ENCODE measurements around the gene APBB1IP.
"Not testable (repeated sequence)": the region's sequence is repeated elsewhere in the genome, so short reads cannot be mapped to it uniquely, and the experiment has no call there.

The APBB1IP gene

DNA sequence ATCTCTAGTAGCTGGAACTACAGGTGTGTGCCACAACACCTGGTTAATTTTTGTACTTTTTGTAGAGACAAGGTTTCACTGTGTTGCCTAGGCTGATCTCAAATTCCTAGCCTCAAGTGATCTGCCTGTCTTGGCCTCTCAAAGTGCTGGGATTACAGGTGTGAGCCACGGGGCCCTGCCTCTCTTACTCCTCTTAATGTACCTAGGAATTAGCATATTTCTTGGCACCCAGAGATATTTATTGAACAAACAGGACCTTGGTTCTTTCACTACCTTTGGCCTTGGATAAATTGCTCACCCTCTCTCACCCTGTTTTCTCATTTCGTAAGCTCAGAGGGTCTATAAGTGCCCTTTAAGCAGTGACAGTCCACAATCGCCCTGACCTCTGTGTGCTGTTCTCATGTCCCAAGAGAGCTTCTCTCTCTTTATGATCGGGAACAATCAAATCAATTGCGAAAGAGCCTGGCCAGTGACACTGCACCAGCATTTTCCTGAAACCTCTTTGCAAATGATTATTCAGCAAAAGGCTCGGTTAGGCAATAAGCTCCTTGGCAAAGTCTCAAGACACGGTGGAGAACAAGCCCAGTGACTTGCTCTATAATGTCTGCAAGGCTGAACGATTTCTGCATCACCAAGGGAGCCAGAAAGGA is 117.7 kb downstream of the APBB1IP start:
- DNase-seq (ENCODE audit: low read depth in 1 of 2, low spot score in 1 of 2), result no peak

- DNase-seq (ENCODE audit: low read depth in 1 of 2, low spot score in 1 of 2), result no peak
These were observed 118.9 kb downstream of the APBB1IP start for GRCh38 chr10:26556748-26557640.

DNA sequence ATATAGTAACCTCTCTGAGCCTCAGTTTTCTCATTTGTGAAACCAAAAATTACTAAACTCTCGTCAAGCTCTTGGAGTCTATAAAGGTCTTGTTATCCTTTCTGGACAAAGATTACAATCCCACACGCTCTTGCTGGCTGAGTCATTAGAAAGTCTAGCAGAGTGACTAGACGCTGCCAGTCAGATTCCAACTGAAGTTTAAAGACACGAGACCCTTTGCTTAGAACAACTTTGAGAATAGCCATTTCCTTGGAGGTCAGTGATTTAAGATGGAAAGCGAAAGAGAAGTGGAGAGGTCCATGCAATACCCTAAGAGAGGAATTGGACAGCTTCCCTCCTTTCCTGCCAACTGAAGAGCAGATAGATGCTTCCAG is 119.5 kb downstream of the APBB1IP start:
- no peak for DNase-seq (ENCODE audit: low read depth in 1 of 2, low spot score in 1 of 2)

- DNase-seq (ENCODE audit: low read depth in 1 of 2, low spot score in 1 of 2), result no peak
These were observed 128.6 kb downstream of the APBB1IP start for GRCh38 chr10:26566525-26567350.

DNA sequence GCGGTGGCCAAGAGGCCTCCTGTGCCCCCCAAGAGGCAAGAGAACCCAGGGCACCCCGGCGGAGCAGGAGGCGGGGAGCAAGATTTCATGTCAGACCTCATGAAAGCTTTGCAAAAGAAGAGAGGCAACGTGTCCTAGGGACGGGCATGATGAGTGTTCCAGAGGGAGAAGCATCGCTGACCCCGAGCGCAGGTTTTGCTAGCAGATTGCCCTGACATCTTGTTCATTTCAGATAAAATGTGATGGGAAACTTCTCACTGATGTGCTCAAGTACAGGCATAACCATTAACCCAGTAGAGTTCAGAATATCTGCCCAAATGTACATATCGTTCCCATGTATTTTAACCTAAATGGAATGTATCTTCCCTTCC is 129.2 kb downstream of the APBB1IP start:
- DNase-seq (ENCODE audit: low read depth in 1 of 2, low spot score in 1 of 2), result no peak

DNA sequence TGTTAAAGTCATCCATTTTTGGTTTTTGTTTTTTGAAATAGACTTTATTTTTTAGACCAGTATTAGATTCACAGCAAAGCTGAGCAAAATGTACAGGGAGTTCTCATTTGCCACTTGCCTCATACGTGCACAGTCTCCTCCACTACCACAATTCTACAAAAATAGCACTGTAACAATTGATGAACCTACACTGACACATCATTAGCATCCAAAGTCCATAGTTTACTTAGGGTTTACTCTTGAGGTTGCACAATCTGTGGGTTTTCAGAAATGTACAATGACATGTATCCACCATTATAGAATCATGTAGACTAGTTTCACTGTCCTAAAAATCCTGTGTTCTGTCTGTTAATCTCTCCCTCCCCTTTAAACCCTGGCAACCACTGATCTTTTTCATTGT is 133.5 kb downstream of the APBB1IP start:
- no peak for DNase-seq (ENCODE audit: low read depth in 1 of 2, low spot score in 1 of 2)

- DNase-seq (ENCODE audit: low read depth in 1 of 2, low spot score in 1 of 2), result no peak
These were observed 135.5 kb downstream of the APBB1IP start for GRCh38 chr10:26573674-26574073.

GRCh38 chr10:26574783-26575182 is 136.6 kb downstream of the APBB1IP start:
- no peak for DNase-seq (ENCODE audit: low read depth in 1 of 2, low spot score in 1 of 2)

DNA sequence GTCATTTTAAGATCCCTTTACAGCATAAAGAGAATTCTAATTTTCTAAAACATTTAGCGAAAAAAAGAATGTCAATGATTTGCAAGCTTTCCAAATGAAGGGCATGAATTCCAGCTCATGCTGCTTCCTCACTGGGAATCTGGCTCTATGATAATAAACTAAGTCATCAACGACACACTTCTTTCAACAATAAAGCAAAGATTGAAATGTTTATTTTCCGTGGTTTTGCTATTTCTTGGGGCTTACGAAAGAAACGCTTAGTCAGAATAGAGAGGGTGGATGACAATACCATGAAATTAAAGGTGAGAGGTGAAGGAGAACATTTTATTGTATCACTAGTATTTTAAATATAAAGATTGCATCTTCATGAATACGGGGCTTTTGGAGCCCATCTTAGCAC is 140.2 kb downstream of the APBB1IP start:
- not testable (repeated sequence) for DNase-seq (ENCODE audit: low read depth in 1 of 2, low spot score in 1 of 2)

- no peak for DNase-seq (ENCODE audit: low read depth in 1 of 2, low spot score in 1 of 2)
These were observed 141.3 kb downstream of the APBB1IP start for GRCh38 chr10:26579256-26580063.

GRCh38 chr10:26586211-26586610 is 148.1 kb downstream of the APBB1IP start:
- DNase-seq (ENCODE audit: low read depth in 1 of 2, low spot score in 1 of 2), result no peak

- DNase-seq (ENCODE audit: low read depth in 1 of 2, low spot score in 1 of 2), result no peak
These were observed 150.5 kb downstream of the APBB1IP start for GRCh38 chr10:26588611-26589010.

- not testable (repeated sequence) for DNase-seq (ENCODE audit: low read depth in 1 of 2, low spot score in 1 of 2)
These were observed 151.7 kb downstream of the APBB1IP start for GRCh38 chr10:26589813-26590212.

DNA sequence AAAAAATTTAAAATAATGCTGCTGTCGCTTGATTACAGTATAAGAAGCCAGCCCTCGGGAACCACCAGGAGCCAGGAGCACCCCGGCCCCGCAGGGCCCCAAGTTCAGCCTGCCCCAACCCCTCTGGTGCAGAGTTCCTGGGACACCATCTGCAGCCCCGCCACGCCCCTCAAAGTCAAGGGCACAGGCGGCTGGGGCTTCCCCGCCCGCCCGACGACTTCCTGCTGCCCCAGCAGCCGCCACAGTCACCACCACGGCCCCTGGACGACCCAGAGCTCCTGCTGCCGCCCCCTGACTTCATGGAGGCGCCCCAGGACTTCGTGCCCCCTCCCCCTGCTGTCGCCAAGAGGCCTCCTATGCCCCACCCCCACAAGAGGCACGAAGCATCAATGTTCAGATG is 155.8 kb downstream of the APBB1IP start:
- no peak for DNase-seq (ENCODE audit: low read depth in 1 of 2, low spot score in 1 of 2)

DNA sequence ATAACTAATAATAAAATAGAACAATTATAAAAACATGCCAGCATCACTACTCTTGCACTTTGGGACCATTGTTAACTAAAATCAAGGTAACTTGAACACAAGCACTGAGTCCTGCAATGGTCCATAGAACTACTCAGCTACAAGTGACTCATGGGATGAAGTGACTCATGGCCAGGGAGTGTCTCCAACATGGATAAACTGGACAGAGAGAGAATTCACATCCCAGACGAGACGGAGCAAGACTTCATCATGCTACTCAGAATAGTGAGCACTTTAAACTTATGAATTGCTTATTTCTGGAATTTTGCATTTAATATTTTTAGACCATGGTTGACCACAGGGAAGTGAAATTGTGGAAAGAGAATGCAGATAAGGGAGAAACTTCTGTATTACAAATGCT is 165.1 kb downstream of the APBB1IP start:
- not testable (repeated sequence) for DNase-seq (ENCODE audit: low read depth in 1 of 2, low spot score in 1 of 2)

GRCh38 chr10:26604320-26605093 is 166.4 kb downstream of the APBB1IP start:
- not testable (repeated sequence) for DNase-seq (ENCODE audit: low read depth in 1 of 2, low spot score in 1 of 2)

GRCh38 chr10:26606389-26606877 is 168.3 kb downstream of the APBB1IP start:
- DNase-seq (ENCODE audit: low read depth in 1 of 2, low spot score in 1 of 2), result not testable (repeated sequence)

DNA sequence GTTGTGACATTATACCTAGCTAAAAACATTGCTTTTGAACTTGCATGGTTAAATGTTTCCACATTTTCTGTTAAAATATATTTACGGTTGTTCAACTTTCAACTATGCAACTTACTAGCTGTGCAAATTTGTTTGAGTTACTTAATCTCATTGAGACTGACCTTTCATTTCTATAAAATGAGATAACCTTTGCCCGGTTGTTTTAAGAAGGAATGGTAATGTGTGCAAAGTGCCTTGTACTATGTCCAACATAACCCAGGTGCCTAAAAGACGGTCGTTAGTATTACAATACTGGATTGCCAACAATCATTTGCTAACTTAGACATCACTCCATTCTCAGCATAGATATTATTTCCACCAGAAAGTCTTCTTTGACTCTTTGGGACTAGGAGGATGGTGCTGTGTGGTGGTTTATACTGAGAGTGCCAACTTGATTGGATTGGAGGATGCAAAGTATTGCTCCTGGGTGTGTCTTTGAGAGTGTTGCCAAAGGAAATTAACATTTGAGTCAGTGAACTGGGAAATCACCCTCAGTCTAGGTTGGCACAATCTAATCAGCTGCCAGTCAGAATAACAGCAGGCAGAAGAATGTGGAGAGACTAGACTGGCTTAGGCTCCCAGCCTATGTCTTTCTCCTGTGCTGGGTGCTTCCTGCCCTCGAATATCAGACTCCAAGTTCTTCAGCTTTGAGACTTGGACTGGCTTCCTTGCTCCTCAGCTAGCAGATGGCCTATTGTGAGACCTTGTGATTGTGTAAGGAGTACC is 174.2 kb downstream of the APBB1IP start:
- DNase-seq (ENCODE audit: low read depth in 1 of 2, low spot score in 1 of 2), result no peak
